T-helper 2 cell (primary cell): ENCODE measurements around the gene SOS1.

Source experiments
- DNase-seq, 5 experiments: peaks; one replicate each; pipeline versions ENCODE4 v3.0.0 to v3.0.0-alpha.2; 2012 to 2022

SOS1 gene

DNA sequence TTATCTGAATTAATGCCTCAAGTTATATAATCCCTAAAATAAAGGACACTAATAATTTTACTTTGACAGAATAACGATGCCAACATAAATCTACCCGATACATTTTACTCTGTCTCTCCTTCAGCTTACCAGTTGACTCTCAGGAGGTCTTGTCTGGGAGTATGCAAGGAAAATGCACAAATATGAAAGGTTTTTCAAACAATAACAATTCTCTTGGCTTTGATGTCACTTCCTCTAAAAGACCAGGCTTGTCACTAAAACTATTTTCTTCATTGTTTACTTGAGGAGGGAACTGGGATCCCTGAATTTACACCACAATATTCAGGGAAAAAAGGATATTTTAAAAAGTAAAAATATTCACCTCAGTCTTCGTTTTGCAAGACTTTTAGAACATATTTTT is 97.2 kb downstream of the SOS1 start:
- DNase-seq = no peak

DNA sequence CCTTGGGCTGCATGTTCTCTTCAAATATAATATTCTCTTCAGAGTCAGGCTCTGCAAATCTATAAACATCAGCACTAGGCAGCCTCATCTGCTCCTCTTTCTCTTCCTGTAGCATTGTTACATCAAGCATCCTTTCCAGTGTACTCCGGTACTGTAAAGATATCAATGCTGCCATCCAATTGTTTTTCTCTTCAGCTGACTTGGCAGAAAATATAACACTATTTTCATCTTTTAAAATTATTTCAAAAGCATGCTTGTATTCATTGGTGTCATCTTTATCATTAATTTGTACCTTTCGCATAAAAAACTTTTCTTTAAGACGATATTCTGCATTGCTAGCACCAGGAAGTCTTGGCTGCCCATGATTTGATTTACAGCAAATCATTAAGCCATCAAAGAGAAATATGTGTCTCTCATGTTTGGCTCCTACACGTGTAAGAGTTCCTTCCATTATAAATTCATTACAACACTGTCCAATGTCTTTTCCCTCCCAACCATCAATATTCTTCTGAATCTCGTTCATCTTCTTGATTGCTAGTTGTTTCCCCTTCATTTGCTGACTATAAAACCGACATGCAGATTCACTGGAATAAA is 98.1 kb downstream of the SOS1 start:
- no peak for DNase-seq

DNA sequence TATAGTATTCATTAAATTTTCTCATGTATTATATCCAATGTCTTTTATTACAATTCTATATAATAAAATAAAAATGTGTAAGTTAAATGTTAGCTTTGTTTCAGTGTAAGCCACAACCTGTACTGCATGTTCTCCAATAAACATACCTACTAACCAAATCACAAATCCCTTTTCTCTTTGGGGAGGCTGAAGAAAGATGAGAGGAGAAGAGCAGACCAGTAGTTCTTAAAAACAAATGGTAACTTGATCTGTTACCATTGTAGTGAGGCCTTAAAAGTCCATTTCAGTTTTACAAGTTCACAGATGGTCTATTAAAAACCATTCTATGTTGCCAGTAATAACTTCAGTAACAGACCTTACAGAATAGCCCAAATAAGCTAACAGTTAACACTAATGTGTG is 100.5 kb downstream of the SOS1 start:
- DNase-seq = no peak

DNA sequence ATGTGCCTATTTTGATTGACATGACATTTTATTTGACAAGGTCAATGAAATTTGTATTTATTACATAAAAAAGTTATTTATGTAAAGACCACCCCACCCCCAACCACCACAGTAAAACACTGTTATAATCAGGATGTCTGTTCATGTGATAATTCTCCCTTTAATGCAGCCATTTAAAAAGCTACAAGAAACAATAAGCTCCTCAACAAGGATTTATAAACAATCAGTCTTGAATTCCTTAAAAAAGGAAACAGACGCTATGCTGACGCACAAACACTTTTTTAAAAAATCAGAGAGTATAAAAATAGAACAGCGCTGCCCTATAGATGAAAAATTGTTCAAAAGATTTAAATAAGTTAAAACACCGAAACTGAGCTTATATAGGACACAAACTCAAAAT is 102.2 kb downstream of the SOS1 start:
- no peak for DNase-seq

DNA sequence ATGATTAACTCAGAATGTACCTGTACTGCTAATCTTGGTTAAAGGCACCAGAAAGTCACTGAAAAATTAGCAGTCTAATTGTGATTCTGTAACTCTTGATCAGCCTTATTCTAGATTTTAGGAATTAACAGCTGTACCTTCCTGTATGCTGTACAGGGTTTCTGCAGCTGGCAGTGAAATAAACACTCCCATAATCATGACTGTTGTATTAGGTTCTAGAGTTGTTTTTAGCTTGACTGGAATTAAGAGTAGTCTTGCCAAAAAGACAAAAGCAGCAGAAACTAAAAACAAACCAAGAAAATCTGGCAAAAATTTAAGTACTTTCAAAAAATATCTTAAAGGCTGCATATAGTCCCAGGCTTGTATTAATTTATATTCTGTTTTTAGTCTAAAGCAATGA is 103.5 kb downstream of the SOS1 start:
- DNase-seq = no peak

DNA sequence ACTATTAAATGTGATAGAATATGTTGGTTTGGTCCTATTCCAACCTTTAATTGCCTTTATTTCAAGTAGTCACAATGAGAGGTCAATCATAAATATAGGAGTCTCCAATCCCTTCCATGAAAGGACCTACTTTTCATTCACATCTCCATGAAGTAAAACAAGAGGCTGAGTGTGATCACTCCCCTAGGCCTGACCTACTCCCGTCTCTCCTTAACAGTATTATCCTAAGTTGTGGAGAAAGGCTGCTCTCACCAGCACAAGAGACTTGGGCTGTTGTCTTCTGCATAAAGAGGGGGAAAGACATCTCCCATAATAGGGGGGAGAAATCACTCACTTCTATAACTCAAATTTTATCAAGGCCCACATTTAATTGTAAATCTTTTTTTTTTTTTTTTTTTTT is 105.4 kb downstream of the SOS1 start:
- DNase-seq = no peak

DNA sequence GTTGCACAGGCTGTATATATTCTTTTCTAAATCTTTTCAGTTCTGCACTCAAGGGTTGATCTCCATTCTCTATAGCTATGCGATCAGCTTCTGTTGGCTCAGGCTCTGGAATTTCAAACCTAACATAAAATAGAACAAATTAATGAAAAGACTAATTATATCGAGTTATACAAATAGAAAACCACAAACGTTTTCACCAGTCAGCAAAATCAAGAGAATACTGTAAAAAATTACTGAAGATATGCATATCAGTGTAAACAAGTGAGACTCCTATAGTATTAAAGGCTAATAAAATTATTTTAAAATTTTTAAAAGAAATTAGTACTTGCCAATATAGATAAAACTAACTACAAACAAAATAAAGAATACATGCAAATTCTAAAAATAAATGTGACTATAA is 107.0 kb downstream of the SOS1 start:
- DNase-seq = no peak

DNA sequence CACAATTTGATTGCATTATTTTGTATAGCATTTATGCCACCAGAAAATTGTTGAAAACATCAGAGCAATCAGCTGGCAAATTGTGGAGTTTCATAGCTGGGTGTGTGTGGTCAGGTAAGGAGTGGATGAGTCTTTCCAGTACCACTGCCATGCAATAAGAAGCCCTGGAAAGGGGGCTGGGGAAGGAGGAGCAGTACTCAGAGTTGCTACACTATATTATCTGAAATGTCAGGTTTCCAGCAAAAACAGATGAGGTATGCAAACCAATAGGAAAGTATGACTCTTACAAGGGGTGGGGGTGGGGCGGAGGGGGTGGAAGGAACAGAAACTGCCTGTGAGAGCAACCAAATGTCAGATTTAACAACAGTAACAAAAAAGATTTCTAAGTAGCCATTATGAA is 112.2 kb downstream of the SOS1 start:
- no peak for DNase-seq

DNA sequence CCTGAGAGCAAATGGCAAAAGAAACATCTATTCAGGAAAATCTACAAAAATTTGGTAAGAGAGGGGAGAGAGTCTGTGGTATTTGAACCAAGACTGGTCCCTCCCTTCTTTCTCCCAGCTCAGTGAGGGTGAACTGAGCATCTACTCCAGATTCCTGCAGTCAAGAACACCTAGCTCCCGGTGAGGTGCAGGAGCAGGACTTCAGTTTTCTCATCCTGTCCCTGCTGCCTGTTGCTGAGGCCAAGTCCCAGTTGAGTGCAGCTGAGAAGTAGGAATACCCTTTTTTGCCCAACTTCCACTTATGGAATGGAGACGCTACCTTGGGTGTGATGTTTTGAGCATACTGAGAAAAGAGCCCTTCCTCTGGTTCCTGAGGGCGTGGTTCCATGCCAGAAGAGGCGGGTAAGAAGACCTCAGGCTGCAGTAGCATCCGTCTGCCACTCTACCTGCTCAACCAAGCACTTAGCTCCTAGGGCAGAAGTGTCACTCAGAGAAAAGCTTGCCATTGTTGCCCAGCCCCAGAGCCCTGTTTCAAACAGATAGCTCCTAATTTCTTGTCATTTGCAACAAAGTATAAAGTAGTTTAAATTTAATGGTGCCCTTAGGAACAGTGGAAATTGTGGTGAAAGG is 112.9 kb downstream of the SOS1 start:
- peak in 1 of 5 experiments; percentile 11 for DNase-seq

DNA sequence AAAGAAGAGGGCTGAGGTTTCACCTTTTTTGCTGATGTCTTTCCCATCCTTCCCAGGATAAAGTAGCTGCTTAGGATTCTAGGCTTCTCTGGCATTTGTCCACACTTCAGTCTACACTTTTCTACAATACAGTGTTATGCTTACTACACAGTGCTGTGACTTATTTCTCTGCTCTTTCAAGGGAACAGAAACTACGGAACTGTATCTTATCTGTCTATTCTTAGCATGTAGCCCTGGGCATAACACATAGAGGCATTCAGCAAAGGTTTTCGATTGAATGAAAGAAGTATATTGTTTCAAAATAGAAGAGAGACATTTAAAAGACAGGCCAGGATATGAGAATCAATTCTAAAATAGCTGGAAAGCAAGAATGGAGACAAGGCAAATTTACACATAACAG is 120.3 kb downstream of the SOS1 start:
- no peak for DNase-seq

DNA sequence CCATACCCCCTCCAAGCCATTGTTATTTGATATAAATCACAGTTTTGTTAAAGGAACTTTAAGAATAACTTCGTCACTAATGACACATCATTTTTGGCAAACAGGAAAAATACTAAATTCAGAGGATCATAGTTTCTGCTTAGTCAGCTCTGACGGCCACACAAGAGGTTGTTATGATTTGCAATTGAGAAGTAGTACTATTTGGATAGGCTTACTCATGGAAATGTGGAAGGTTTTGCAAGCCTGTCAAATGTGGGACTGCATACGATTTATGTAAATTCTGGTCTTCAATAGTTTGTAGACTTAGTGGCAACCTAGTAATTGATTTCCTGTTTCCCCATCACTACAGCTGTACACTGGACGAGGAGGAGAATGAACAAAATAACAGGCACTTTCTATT is 123.1 kb downstream of the SOS1 start:
- no peak for DNase-seq

DNA sequence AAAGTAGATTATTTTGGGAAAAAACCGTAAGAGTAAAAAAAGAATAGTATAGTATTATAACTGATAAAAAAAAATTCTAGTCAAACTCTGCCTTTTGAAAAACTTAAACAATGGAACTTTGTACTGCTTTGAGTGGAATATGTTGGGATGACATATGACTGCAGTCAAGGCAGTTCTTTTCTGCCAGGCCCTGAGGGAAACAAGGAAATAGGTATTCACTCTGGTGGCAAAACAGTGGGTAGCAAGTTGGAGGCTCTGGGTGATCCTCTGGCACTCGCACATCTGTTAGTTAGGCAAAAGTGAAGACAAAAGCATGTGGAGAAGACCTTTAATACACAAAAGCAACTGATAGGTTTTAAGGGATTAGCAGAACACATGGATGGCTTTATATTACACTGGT is 129.0 kb downstream of the SOS1 start:
- DNase-seq = no peak

DNA sequence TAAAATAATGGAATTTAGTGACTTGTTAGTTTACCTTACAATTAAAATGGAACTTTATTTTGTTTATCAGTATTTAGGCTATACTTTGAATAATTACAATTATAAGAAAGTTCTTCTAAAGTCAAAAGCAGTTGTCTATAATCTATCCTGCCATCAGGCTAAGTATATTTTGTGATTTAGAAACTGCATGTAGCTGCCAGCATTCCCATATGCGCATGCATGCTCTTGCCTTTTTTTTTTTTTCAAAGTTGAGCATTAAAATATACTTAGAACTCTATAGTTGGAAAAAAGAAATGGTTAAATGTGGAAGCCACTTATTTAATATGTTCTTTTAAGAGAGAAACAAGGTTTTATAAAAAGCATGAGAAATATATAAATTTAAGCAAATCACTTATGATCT is 132.1 kb downstream of the SOS1 start:
- DNase-seq = no peak

DNA sequence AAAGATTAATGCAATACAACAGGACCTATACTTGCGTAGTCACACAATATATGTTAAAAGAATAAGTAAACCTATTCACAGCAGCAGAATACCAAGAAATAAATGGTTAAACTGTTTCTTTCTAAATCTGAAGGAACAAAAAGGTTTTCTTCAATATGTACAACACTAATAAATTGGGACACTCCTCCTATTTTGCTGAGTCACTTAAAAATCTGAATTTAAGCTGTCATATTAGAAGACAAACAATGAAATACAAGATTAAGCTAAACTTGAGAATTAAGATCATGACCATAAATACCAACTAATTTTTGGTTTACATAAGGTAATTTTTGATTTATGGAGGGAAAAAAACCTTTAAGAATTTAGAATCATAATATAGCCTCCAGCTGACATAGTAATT is 138.4 kb downstream of the SOS1 start:
- DNase-seq = no peak

DNA sequence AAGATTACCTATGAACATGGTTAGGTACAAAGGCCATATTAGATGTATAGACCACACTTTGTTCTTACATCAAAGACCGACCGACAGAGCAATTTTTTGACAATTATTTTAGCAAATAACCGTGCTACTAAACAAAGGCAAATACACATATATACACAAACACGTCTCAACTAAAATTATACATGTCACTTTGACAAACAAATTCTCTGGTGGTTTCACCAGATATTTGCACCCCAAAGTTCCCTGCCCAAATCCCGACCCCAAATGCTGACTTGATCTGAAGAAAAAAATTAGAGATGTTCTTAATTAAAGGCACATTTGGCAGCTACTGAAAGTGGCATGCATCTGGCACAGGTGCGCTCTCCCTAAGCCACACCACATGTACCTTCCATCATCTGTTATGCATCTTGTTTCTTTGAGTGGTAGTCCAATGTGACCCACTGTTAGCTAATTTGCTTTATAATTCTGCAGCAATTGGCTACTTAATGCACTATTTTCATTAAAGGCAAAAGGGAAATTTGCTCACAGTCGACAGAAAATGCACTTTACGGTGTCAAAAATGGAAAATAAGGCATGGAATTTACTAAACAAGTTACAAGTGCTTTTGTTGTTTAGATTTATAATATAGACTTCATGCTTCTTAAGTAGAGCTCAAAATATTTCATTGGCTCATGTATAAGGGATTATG is 139.0 kb downstream of the SOS1 start:
- no peak for DNase-seq

DNA sequence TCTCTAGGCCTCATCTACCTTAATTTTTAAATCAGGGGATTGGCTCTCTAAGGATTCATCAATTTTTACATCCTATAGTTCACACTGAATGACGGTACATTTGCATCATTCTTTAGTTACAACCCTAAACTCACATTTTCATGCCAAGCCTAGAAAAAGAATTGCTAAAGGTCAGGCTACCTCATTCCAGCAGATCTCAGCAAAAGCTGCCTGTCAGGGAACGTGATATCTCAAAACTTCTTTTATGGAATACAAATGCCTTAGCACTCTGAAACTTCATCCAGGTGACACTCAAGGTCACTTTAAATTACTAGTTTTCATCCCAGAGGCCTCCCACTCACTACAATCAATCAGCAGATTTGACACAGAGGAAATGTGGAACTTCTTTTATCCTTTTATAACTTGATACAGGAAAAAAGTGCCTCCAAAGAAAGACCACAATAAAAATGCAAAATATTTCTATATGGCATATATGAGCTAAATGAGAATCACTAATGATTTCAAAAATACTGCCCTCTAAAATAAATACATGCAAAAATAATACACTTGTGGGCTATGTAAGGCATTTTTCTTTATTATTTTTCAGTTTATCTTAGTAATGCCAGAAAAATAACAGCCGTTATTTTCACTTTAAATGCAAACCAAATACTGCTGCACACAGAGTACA is 139.7 kb downstream of the SOS1 start:
- no peak for DNase-seq

DNA sequence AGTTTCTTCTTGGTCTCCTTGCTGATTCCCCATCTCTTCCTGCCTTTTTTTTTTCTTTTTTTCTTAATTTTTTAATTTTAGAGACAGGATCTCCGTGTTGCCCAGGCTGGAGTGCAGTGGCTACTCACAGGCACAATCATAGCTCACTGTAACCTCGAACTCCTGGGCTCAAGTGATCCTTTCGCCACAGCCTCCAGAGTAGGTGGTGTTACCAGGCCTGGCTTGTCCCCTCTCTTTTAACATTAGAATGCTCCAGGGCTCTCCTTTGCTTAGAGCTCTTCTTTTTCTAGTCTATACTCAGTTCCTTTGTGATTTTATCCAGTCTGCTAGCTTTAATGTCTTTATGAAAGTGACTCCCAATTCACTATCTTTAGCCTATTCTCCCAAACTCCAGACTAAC is 141.9 kb downstream of the SOS1 start:
- DNase-seq = no peak

DNA sequence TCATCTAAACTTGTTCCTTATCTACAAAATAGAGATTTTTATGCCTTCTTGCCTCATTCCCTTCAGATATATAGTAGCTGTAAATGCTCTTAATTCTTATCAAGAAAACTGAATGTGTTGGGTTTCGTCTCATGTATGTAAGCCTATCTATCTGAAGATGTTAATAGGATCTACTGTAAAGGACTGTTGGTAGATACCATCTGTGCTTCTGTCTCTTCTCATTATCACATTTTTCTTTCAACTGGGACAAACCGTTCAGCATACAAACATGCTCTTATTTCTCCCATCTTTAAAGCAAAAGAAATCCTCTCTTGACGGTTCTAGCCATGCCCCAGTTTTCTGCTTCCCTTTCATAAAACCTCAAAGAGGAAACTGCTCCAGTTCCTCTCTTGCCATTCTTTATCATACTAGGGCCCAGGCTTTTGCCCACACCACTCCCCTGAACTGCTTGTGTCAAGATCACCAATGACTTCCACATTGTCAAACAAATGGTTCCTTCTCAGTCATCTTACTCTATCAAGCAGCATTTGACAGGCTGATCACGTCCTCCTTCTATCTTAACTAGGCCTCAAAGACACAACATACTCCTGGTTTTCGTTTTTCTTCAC is 142.5 kb downstream of the SOS1 start:
- no peak for DNase-seq

DNA sequence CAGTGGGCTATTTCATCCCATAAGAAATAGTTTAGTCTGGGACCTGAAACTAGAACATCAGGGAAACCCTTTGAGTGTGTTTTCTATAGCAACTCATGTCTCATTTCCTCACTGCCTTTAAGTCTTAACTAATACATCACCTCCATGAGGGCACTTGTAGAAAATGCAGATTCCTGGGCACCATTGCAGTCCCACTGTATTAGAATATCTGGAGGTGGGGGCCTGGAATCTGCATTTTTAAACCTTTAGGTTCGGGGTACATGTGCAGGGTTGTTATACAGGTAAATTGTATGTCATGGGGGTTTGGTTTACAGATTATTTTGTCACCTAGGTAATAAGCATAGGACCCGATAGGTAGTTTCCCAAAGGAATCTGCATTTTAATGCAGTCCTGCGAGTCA is 143.8 kb downstream of the SOS1 start:
- DNase-seq = no peak

DNA sequence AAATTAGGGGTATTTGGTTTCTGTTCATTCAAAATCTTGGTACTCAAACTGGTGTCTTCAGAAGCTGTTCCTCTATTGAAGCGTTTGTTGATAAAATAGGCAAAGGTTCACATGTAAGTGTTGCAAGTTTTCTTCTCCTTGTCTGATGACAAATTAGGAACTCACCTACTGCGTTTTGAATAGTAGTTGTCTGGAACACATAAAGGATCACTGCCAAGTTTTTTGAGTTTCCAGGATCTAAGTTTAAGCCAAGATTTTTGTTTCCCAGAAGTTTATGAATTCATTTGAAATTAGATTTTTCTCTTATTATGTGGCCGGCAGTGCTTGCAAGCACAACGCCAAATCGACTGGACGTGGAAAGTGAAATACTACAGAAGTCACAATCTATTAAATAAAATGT is 145.8 kb downstream of the SOS1 start:
- no peak for DNase-seq

DNA sequence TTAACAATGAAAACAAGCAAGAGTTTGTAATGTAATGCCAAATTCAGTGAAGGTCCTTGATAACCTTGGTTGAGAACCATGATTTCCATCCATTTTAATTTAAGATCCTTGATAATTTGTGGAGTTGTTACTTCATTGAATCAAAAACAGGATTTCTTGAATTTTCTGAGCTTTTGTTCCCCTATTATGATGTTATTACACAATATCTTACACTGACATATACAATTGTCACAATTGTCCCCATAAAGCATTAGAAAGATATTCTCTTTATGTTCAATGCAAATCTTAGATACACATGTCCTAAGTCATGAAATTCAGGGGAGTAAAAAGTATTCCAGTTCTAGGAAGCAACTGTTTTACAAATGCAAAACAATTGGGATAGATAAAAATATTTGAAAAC is 147.6 kb downstream of the SOS1 start:
- DNase-seq = no peak

DNA sequence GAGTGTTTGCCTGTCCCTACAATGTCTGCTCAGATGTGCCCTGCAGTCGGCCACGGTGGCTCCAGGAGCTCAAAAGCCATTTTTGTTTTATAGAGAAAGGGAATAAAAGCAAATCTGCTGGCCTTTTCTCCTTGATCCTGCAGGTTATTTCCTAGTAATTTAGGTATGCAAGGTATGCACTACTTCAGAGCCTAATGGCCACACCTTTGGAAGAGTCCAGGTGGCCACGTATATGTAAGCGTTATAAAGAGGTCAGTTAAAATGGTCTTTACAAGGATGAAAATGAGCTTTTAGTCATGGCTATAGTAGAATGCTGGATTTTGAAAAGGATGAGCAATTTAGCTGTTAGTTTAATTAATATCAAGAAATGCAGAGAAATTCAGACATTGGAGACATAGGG is 149.5 kb downstream of the SOS1 start:
- DNase-seq = no peak

DNA sequence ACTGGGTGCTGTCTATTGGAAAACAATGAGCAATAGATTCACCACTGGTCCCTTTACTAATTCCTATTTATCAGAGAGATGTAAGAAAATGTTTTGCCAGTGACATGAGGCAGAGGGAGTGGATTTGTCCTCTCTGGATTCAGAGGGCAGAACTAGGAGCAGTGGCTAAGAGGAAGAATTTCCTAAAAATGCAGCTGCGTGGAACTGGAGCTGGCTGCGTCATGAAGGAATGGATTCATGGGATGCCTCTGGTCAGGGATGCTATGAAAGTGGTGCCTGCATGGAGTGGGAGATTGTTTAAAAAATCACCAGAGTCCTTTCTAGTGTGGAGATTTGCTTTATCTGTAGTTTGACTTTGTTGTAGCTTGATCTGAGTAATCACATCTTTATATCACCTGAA is 152.8 kb downstream of the SOS1 start:
- no peak for DNase-seq

DNA sequence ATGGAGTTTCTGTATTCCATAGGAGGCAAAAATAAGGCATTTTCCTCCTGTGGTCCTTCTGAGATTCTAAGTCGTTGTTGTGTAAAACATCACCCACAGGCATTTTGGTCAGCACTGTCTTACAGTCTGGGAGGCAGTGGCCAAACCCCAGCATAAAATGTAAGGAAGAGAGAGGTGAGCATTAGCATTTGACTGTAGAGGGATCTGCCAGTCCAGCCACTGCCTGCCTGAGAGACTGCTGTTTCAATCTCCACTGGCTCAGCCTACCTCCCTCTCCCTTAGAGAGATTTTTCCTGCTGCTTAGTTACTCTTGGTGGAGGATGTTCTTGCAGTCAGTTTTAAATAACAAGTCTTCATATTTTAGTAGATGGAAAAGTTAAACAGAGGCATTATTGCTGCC is 154.2 kb downstream of the SOS1 start:
- DNase-seq = no peak
